ENCODE results near the gene ABCA3. TPM values are rescaled to one million over a fixed set of nuclear protein-coding genes. Genes with fewer than 3 reads are reported as not detected.

Gene ABCA3
- total and polyA plus RNA-seq, 2 of the 8 experiments (the other 6 are each of a cell fraction or from before 2014, with no cell fraction given): 5.7 to 7.9 TPM

DNA sequence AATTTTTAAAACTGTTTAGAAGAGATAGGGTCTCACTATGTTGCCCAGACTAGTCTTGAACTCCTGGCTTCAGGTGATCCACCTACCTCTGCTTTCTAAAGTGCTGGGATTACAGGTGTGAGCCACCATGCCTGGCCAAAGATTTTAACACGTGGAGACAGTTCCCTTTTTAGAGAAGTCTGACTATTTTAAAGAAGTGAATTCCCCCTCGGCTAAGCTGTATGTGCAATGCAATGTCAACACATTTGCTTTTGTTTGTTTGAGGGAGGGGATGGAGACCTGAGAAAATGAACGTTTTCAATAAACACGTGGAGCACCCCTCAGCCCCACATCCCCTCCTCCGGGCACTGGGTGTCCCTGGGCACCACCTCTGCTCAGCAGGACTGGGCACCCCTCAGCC lies 58.3 kb downstream of the ABCA3 start (continued):
- TF ChIP-seq, protein P1, sequence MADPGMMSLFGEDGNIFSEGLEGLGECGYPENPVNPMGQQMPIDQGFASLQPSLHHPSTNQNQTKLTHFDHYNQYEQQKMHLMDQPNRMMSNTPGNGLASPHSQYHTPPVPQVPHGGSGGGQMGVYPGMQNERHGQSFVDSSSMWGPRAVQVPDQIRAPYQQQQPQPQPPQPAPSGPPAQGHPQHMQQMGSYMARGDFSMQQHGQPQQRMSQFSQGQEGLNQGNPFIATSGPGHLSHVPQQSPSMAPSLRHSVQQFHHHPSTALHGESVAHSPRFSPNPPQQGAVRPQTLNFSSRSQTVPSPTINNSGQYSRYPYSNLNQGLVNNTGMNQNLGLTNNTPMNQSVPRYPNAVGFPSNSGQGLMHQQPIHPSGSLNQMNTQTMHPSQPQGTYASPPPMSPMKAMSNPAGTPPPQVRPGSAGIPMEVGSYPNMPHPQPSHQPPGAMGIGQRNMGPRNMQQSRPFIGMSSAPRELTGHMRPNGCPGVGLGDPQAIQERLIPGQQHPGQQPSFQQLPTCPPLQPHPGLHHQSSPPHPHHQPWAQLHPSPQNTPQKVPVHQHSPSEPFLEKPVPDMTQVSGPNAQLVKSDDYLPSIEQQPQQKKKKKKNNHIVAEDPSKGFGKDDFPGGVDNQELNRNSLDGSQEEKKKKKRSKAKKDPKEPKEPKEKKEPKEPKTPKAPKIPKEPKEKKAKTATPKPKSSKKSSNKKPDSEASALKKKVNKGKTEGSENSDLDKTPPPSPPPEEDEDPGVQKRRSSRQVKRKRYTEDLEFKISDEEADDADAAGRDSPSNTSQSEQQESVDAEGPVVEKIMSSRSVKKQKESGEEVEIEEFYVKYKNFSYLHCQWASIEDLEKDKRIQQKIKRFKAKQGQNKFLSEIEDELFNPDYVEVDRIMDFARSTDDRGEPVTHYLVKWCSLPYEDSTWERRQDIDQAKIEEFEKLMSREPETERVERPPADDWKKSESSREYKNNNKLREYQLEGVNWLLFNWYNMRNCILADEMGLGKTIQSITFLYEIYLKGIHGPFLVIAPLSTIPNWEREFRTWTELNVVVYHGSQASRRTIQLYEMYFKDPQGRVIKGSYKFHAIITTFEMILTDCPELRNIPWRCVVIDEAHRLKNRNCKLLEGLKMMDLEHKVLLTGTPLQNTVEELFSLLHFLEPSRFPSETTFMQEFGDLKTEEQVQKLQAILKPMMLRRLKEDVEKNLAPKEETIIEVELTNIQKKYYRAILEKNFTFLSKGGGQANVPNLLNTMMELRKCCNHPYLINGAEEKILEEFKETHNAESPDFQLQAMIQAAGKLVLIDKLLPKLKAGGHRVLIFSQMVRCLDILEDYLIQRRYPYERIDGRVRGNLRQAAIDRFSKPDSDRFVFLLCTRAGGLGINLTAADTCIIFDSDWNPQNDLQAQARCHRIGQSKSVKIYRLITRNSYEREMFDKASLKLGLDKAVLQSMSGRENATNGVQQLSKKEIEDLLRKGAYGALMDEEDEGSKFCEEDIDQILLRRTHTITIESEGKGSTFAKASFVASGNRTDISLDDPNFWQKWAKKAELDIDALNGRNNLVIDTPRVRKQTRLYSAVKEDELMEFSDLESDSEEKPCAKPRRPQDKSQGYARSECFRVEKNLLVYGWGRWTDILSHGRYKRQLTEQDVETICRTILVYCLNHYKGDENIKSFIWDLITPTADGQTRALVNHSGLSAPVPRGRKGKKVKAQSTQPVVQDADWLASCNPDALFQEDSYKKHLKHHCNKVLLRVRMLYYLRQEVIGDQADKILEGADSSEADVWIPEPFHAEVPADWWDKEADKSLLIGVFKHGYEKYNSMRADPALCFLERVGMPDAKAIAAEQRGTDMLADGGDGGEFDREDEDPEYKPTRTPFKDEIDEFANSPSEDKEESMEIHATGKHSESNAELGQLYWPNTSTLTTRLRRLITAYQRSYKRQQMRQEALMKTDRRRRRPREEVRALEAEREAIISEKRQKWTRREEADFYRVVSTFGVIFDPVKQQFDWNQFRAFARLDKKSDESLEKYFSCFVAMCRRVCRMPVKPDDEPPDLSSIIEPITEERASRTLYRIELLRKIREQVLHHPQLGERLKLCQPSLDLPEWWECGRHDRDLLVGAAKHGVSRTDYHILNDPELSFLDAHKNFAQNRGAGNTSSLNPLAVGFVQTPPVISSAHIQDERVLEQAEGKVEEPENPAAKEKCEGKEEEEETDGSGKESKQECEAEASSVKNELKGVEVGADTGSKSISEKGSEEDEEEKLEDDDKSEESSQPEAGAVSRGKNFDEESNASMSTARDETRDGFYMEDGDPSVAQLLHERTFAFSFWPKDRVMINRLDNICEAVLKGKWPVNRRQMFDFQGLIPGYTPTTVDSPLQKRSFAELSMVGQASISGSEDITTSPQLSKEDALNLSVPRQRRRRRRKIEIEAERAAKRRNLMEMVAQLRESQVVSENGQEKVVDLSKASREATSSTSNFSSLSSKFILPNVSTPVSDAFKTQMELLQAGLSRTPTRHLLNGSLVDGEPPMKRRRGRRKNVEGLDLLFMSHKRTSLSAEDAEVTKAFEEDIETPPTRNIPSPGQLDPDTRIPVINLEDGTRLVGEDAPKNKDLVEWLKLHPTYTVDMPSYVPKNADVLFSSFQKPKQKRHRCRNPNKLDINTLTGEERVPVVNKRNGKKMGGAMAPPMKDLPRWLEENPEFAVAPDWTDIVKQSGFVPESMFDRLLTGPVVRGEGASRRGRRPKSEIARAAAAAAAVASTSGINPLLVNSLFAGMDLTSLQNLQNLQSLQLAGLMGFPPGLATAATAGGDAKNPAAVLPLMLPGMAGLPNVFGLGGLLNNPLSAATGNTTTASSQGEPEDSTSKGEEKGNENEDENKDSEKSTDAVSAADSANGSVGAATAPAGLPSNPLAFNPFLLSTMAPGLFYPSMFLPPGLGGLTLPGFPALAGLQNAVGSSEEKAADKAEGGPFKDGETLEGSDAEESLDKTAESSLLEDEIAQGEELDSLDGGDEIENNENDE (IDR thresholded peaks at IDR 0.05; ENCODE audit: insufficient replicate concordance, low read length): no peak
- TF ChIP-seq EZH2 (IDR thresholded peaks at IDR 0.05; ENCODE audit: low read depth, low read length, severe bottlenecking): no peak
- no peak for TF ChIP-seq SIX5 (IDR thresholded peaks at IDR 0.05; ENCODE audit: low read depth, low read length)
- TF ChIP-seq BCL11A (IDR thresholded peaks at IDR 0.05; ENCODE audit: low read depth in 2 of 2, low read length in 2 of 2): no peak
- TF ChIP-seq POLR2AphosphoS5 (IDR thresholded peaks at IDR 0.05; ENCODE audit: low read depth, low read length): no peak
- no peak for TF ChIP-seq TAF1 (IDR thresholded peaks at IDR 0.05; ENCODE audit: low read depth, low read length)

Data from H1 (cell line).